GM10248 (cell line): ENCODE measurements around the gene ANO5.

Source experiments
- CTCF ChIA-PET: fragments of 300-600 bp; sonication (Branson Sonifier 250); formaldehyde crosslinking; extraction: SDS; loops from one replicate; lab custom pipeline; 2021; ENCODE audit warnings: antibody characterized with exemption; lab: Yijun Ruan, JAX
- POLR2A ChIA-PET: fragments of 350-650 bp; sonication (Branson Sonifier 250); formaldehyde crosslinking; extraction: SDS; loops from one replicate; lab custom pipeline; 2020; ENCODE audit warnings: antibody characterized with exemption; lab: Yijun Ruan, JAX
- DNase-seq: peaks from one replicate; pipeline ENCODE4 v3.0.0; 2012; ENCODE audit errors: extremely low spot score
- TF ChIP-seq, protein P1 (sequence below): IDR thresholded peaks from 2 replicates; pipeline ENCODE4 v1.5.1; 2012; ENCODE audit warnings: mild to moderate bottlenecking, low read depth; ENCODE audit errors: extremely low read depth, missing control alignments, control extremely low read depth

ANO5 gene

DNA sequence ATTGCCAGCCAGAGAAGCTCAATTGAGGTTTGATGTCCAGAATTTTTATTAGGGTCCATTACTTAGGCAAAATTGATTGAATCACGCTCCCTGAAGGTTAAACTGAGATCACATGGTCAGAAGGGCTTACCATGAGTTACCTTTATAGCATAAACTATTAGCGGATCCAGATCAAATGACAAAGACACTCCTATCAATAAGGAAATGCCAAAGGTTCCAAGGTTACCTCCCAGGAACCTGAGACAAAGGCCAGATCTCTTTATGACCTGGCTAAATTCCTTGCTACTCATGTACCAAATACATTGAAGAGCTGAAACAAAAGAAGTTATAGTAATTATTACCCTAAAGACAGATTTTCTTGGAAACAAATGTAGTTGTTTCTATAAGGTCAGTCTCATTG is 27.8 kb upstream of the ANO5 start:
- ChIA-PET CTCF (no interaction called here), POLR2A (no interaction called here)
- TF ChIP-seq, protein P1, sequence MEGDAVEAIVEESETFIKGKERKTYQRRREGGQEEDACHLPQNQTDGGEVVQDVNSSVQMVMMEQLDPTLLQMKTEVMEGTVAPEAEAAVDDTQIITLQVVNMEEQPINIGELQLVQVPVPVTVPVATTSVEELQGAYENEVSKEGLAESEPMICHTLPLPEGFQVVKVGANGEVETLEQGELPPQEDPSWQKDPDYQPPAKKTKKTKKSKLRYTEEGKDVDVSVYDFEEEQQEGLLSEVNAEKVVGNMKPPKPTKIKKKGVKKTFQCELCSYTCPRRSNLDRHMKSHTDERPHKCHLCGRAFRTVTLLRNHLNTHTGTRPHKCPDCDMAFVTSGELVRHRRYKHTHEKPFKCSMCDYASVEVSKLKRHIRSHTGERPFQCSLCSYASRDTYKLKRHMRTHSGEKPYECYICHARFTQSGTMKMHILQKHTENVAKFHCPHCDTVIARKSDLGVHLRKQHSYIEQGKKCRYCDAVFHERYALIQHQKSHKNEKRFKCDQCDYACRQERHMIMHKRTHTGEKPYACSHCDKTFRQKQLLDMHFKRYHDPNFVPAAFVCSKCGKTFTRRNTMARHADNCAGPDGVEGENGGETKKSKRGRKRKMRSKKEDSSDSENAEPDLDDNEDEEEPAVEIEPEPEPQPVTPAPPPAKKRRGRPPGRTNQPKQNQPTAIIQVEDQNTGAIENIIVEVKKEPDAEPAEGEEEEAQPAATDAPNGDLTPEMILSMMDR = no peak
- DNase-seq = no peak

DNA sequence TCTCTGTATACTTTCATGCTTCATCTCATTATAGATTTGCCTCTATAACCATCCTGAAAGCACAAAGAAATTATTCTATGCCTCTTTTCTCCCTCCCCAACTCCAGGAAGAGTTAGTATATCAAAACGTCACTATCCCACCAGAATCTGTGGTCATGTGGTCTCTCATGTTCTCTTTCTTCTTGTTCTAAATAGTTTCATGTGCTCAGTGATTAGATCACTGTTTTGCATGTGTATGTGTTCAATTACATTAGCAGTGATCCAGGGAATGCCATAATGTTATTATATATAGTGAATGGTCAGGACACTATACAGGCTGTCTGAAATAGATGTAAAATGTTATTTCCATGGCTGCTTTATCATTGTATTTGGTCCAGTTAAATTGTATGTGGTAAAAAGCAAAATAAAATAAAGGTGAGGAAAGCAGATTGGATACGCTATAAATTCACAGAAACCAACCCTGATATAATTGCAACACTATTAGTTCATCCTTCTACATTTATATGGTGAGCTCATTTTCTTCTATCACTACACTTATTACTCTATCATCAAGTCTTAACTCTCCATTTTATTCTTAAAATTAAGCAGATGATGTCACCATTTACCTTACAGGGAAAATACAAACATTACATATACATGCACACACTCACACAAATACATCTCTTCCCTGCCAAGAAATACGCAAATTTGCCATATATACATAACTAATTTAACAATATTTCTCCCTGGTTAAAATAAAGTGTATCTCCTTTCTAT is 26.9 kb upstream of the ANO5 start:
- no peak for DNase-seq
- CTCF ChIA-PET = no interaction called here
- TF ChIP-seq, protein P1 = no peak
- POLR2A ChIA-PET = no interaction called here

DNA sequence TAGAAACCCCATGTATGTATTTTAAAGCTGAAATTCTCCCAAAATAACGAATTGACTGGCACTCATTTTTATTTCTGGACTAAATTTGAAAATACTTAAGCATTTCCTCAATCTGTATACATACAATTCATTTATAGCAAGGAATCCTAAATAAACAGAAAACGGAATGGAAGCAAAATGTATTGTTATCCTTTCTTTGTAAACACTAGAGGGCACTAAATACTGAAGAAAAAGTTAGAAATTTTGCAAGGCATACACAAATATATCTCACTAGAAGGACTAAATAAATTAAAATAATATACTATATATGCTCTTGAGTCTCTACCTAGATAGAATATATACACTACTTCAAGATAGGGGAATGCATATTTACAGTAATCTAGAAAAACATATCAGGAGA is 23.1 kb upstream of the ANO5 start:
- TF ChIP-seq, protein P1 = peak; percentile 31
- DNase-seq = no peak
- ChIA-PET CTCF (interaction anchor here (0.8 to 4.7 kb wide), 8 partner anchors 9 to 660 kb away, joined by 3 to 56 read pairs (median 3); partner anchors contain the start of gene SVIP), POLR2A (no interaction called here)

DNA sequence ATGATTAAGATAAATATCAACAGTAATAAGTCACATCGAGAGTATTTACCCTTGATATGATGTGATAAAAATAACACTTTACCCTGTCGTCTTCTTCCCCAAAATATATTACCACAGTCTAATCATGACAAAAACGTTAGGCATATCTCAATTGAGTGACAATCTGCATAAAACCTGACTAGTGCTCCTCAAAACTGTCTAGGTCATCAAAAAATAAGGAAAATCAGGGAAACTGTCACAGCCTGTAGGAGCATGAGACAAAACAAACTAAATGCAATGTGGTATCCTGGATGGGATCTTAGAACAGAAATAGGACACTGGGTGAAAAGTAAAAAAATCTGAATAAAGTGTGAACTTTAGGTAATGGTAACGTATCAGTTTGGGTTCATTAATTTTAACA is 19.4 kb upstream of the ANO5 start:
- no peak for DNase-seq
- ChIA-PET CTCF (interaction anchor here (0.7 to 3.7 kb wide), 3 partner anchors 8 to 132 kb away, joined by 3 to 11 read pairs (median 4); no protein-coding TSS in a partner anchor), POLR2A (no interaction called here)
- TF ChIP-seq, protein P1 = no peak

DNA sequence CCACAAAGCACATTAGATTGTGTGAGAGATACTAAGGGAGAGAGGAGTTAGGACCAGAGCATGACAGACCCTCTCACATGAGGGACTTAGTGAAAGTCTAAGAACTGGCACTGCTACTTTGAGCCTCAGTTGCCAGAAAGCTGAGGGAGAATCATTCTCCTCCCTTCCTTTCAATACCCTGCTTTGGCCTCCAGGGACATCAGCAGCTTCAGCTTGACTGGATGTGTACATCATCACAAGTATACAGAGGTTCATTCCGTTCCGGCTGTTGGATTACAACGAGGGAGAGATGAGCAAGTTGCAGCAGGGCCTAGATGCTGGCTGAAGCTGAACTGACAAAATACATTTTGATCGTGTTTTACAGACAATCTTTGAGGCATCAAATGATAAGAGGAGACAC is 15.7 kb upstream of the ANO5 start:
- ChIA-PET POLR2A (no interaction called here), CTCF (interaction anchor here (0.6 kb wide), 1 partner anchor 254 kb away, joined by 3 read pairs; no protein-coding TSS in a partner anchor)
- DNase-seq = no peak
- TF ChIP-seq, protein P1 = no peak

DNA sequence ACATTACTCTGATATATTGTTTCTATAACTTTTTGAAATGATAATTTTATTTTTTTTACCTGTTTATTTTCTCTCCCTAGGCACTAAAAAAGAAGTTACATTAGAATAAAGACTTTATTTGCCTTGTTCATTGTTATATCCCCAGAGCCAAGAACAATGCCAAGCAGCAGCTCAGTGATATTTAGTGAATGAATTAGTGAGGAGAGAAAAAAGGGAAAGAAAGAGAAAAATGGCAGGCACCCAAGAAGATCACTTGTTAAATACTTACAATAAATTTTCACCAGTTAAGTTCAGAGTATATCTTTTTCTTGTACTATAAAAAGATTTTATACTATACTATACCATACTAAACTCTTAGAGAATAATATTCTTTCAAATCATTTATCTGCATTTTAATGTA is 13.3 kb upstream of the ANO5 start:
- TF ChIP-seq, protein P1 = no peak
- CTCF ChIA-PET = no interaction called here
- POLR2A ChIA-PET = no interaction called here
- no peak for DNase-seq

DNA sequence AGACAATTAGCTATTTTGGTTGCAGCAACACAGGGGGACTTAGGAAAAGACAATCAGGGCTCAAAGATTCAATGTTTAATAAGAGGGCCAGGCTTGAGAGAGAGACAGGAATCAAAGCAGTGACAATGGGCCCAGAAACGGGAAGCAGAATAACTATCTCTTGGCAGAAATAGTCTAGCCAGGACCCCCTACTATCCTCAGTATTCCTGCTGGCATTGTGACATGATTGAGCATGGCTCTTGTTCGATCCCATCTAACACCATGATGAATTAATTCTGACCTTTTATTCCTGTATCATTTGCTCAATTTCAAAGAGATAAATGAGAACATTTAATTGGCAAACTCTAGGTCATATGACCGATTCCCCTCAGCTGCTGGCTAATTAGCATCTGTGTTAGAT is 12.8 kb upstream of the ANO5 start:
- CTCF ChIA-PET = no interaction called here
- POLR2A ChIA-PET = no interaction called here
- TF ChIP-seq, protein P1 = no peak
- no peak for DNase-seq
